WTC11 (cell line): ENCODE data around the gene IFNAR2. TPM values are rescaled to one million over a fixed set of nuclear protein-coding genes. Genes with fewer than 3 reads are reported as not detected.

Experiments
- ATAC-seq: fragments of 200-7000 bp; cut with Tn5 transposase; 2 replicates; pipeline ENCODE4 v1.10.0; 2021; ENCODE audit warnings: mild to moderate bottlenecking, moderate library complexity
- CTCF ChIA-PET: fragments of 300-600 bp; sonication (Branson Sonifier 250); formaldehyde crosslinking; loops from one replicate; lab custom pipeline; 2021; ENCODE audit warnings: antibody characterized with exemption; lab: Charles Lee
- POLR2A ChIA-PET: fragments of 350-600 bp; sonication (Branson Sonifier 250); formaldehyde crosslinking; loops from one replicate; lab custom pipeline; 2021; ENCODE audit warnings: antibody characterized with exemption; lab: Charles Lee
- DNase-seq: peaks from one replicate; pipeline ENCODE4 v3.0.0; 2021; ENCODE audit warnings: low spot score
- H3K27ac Mint-ChIP-seq: 2 replicates; pipeline ENCODE4 v1.8.0; 2021; ENCODE audit warnings: mixed read lengths
- H3K27me3 Mint-ChIP-seq: 2 replicates; pipeline ENCODE4 v1.8.0; 2021; ENCODE audit warnings: low read depth, mild to moderate bottlenecking, moderate library complexity, mixed read lengths
- H3K36me3 Mint-ChIP-seq: 2 replicates; pipeline ENCODE4 v1.8.0; 2021; ENCODE audit warnings: mixed read lengths
- H3K4me1 Mint-ChIP-seq: 2 replicates; pipeline ENCODE4 v1.8.0; 2022; ENCODE audit warnings: mixed read lengths
- H3K4me3 Mint-ChIP-seq: 2 replicates; pipeline ENCODE4 v1.8.0; 2021; ENCODE audit warnings: mild to moderate bottlenecking, moderate library complexity, mixed read lengths
- H3K9me3 Mint-ChIP-seq: 2 replicates; pipeline ENCODE4 v1.8.0; 2021; ENCODE audit warnings: mixed read lengths
- CBFB ChIP-seq: sonication (generic); formaldehyde crosslinking; IDR thresholded peaks from 2 replicates; pipeline ENCODE4 v1.8.1; 2022; ENCODE audit warnings: mild to moderate bottlenecking, low read depth, missing genetic modification reagents
- ESRRA ChIP-seq: sonication (generic); formaldehyde crosslinking; IDR thresholded peaks from 2 replicates; pipeline ENCODE4 v1.8.1; 2022; ENCODE audit warnings: mild to moderate bottlenecking, missing genetic modification reagents, borderline replicate concordance
- ETV6 ChIP-seq: sonication (generic); formaldehyde crosslinking; IDR thresholded peaks from 2 replicates; pipeline ENCODE4 v1.8.1; 2022; ENCODE audit warnings: mild to moderate bottlenecking, missing genetic modification reagents
- FOXK1 ChIP-seq: sonication (generic); formaldehyde crosslinking; IDR thresholded peaks from 2 replicates; pipeline ENCODE4 v1.8.0; 2022; ENCODE audit warnings: mild to moderate bottlenecking, moderate library complexity, missing genetic modification reagents
- FOXP1 ChIP-seq: sonication (generic); formaldehyde crosslinking; IDR thresholded peaks from 2 replicates; pipeline ENCODE4 v1.8.0; 2022; ENCODE audit warnings: missing genetic modification reagents, mild to moderate bottlenecking, moderate library complexity, borderline replicate concordance
- FOXP4 ChIP-seq: sonication (generic); formaldehyde crosslinking; IDR thresholded peaks from 2 replicates; pipeline ENCODE4 v1.8.0; 2022; ENCODE audit warnings: mild to moderate bottlenecking, missing genetic modification reagents
- GABPB1 ChIP-seq: sonication (generic); formaldehyde crosslinking; IDR thresholded peaks from 2 replicates; pipeline ENCODE4 v1.8.1; 2023; ENCODE audit warnings: mild to moderate bottlenecking, missing genetic modification reagents
- GRHL2 ChIP-seq: fragments of 250-450 bp; sonication (Bioruptor Pico); IDR thresholded peaks from 2 replicates; pipeline ENCODE4 v1.8.0; 2022; ENCODE audit warnings: mild to moderate bottlenecking, moderate library complexity; ENCODE audit not compliant: insufficient replicate concordance, severe bottlenecking
- IRF1 ChIP-seq: sonication (generic); formaldehyde crosslinking; IDR thresholded peaks from 2 replicates; pipeline ENCODE4 v1.8.0; 2023; ENCODE audit warnings: missing genetic modification reagents
- IRF2 ChIP-seq: sonication (generic); formaldehyde crosslinking; IDR thresholded peaks from 2 replicates; pipeline ENCODE4 v1.8.0; 2022; ENCODE audit warnings: low read depth, missing genetic modification reagents, borderline replicate concordance
- MAX ChIP-seq: sonication (generic); formaldehyde crosslinking; IDR thresholded peaks from 2 replicates; pipeline ENCODE4 v1.8.0; 2022; ENCODE audit warnings: mild to moderate bottlenecking, missing genetic modification reagents
- RELA ChIP-seq: sonication (generic); formaldehyde crosslinking; IDR thresholded peaks from 2 replicates; pipeline ENCODE4 v1.8.1; 2022; ENCODE audit warnings: missing genetic modification reagents, mild to moderate bottlenecking, borderline replicate concordance
- SP1 ChIP-seq: sonication (generic); formaldehyde crosslinking; conservative IDR thresholded peaks from 2 replicates; pipeline ENCODE4 v1.8.1; 2022; ENCODE audit warnings: missing genetic modification reagents
- TEAD4 ChIP-seq: sonication (generic); formaldehyde crosslinking; IDR thresholded peaks from 2 replicates; pipeline ENCODE4 v1.8.0; 2022; ENCODE audit warnings: mild to moderate bottlenecking, missing genetic modification reagents
- ZNF219 ChIP-seq: sonication (generic); formaldehyde crosslinking; IDR thresholded peaks from 2 replicates; pipeline ENCODE4 v1.8.0; 2023; ENCODE audit warnings: missing genetic modification reagents, mild to moderate bottlenecking, borderline replicate concordance
- ZNF423 ChIP-seq: fragments of 250-450 bp; sonication (Bioruptor Pico); IDR thresholded peaks from 2 replicates; pipeline ENCODE4 v2.1.2; 2022; ENCODE audit warnings: mild to moderate bottlenecking, moderate library complexity
- ZNF512 ChIP-seq: sonication (generic); formaldehyde crosslinking; IDR thresholded peaks from 2 replicates; pipeline ENCODE4 v1.8.1; 2022; ENCODE audit warnings: missing genetic modification reagents, borderline replicate concordance
- ZNF532 ChIP-seq: fragments of 250-450 bp; sonication (Bioruptor Pico); IDR thresholded peaks from 2 replicates; pipeline ENCODE4 v1.9.0; 2021; ENCODE audit warnings: mild to moderate bottlenecking, borderline replicate concordance
- total RNA-seq: library from RNA; stranded (reverse); gene quantifications from 3 replicates; pipeline ENCODE4 v1.2.3, GENCODE V29; 2021

The IFNAR2 gene
- total RNA-seq, 1 experiment from 2014 or later = 13.3 TPM

GRCh38 chr21:33265664-33266049, 35.9 kb downstream of the IFNAR2 start:
- TF ChIP-seq TEAD4 (CRISPR knock-in tag) = no peak
- Mint-ChIP-seq H3K36me3 (0 out of 2 replicates have a peak, but pooled peaks cover 4% of the 10 kb centered on the region), H3K27ac (peak overlapping the region; percentile 15; the same call in 1 of the 2 replicates), H3K27me3 (no peaks in the 10 kb centered on the region; the same call in 1 of the 2 replicates), H3K4me1 (peaks cover 31% of the 10 kb centered on the region), H3K9me3 (no peaks in the 10 kb centered on the region), H3K4me3 (peak overlapping the region; percentile 71)
- ChIA-PET CTCF (interaction anchor here (1.0 to 2.9 kb wide), 8 partner anchors 35 to 188 kb away, joined by 3 to 21 read pairs (median 6); partner anchors contain the start of genes IFNAR1 and IFNAR2), POLR2A (interaction anchor here (0.8 to 2.2 kb wide), 4 partner anchors 59 to 179 kb away, joined by 3 to 10 read pairs (median 6); partner anchors contain the start of gene IFNAR1)
- no peak for DNase-seq
- ATAC-seq = peak; percentile 53

- POLR2A ChIA-PET = interaction anchor here (0.8 to 2.2 kb wide), 3 partner anchors 59 to 179 kb away, joined by 3 to 10 read pairs (median 8); partner anchors contain the start of gene IFNAR1
Observed at GRCh38 chr21:33266050-33266788, 36.5 kb downstream of the IFNAR2 start, which contains the start of gene IL10RB. TSS of gene IL10RB (plus strand) at chr21:33266367. CDS start at chr21:33266466, 99 bp downstream.

GRCh38 chr21:33266789-33267135, 37.0 kb downstream of the IFNAR2 start:
- H3K4me1 Mint-ChIP-seq = peaks cover 31% of the 10 kb centered on the region
- ATAC-seq = no peak; the same call in 1 of the 2 replicates
- ChIA-PET CTCF (interaction anchor here (0.8 to 2.9 kb wide), 8 partner anchors 37 to 322 kb away, joined by 3 to 21 read pairs (median 6); partner anchors contain the start of genes DONSON, IFNAR1 and IFNAR2), POLR2A (interaction anchor here (2.0 to 2.2 kb wide), 2 partner anchors 58 to 94 kb away, joined by 8 to 10 read pairs; partner anchors contain the start of gene IFNAR1)
- DNase-seq = no peak
- 0 out of 2 replicates have a peak, but pooled peaks cover 4% of the 10 kb centered on the region for H3K36me3 Mint-ChIP-seq
- no peaks in the 10 kb centered on the region; the same call in 1 of the 2 replicates for H3K27me3 Mint-ChIP-seq
- peak overlapping the region; percentile 78 for H3K4me3 Mint-ChIP-seq
- H3K27ac Mint-ChIP-seq = no peak overlapping the region
- no peaks in the 10 kb centered on the region for H3K9me3 Mint-ChIP-seq
- TF ChIP-seq TEAD4 (CRISPR knock-in tag) = no peak
- TF ChIP-seq ETV6 (CRISPR knock-in tag) = no peak
- no peak for TF ChIP-seq ZNF532
- no peak for TF ChIP-seq ESRRA (CRISPR knock-in tag)
- TF ChIP-seq IRF1 (CRISPR knock-in tag) = no peak
- TF ChIP-seq FOXK1 = no peak

More at GRCh38 chr21:33266050-33266788, 36.5 kb downstream of the IFNAR2 start, which contains the start of gene IL10RB:
- TF ChIP-seq RELA (CRISPR knock-in tag) = 0 out of 2 replicates have a peak, but pooled peaks have one; percentile 32
- TF ChIP-seq ZNF423 (CRISPR knock-in tag) = peak; percentile 30; the same call in 1 of the 2 replicates
- TF ChIP-seq FOXP4 (CRISPR knock-in tag) = 0 out of 2 replicates have a peak, but pooled peaks have one; percentile 17
- peak; percentile 32; the same call in 1 of the 2 replicates for TF ChIP-seq FOXP1 (CRISPR knock-in tag)
- TF ChIP-seq GABPB1 (CRISPR knock-in tag) = peak; percentile 64
- TF ChIP-seq CBFB (CRISPR knock-in tag) = no peak
- TF ChIP-seq IRF2 (CRISPR knock-in tag) = no peak
- TF ChIP-seq GRHL2 (CRISPR knock-in tag) = no peak
- TF ChIP-seq SP1 (CRISPR knock-in tag) = peak; percentile 79
- TF ChIP-seq MAX = peak; percentile 37; the same call in 1 of the 2 replicates
- no peak for TF ChIP-seq ZNF512 (CRISPR knock-in tag)
- TF ChIP-seq ZNF219 (CRISPR knock-in tag) = no peak
- H3K36me3 Mint-ChIP-seq = 0 out of 2 replicates have a peak, but pooled peaks cover 4% of the 10 kb centered on the region
- CTCF ChIA-PET = interaction anchor here (0.8 to 2.9 kb wide), 9 partner anchors 36 to 322 kb away, joined by 3 to 21 read pairs (median 5); partner anchors contain the start of genes DONSON, IFNAR1 and IFNAR2
- peak within 1 kb of the TSS; percentile 78 for H3K4me3 Mint-ChIP-seq
- H3K9me3 Mint-ChIP-seq = no peaks in the 10 kb centered on the region
- DNase-seq (peak; percentile 71), ATAC-seq (peak; percentile 82)
- peaks cover 31% of the 10 kb centered on the region for H3K4me1 Mint-ChIP-seq
- H3K27ac Mint-ChIP-seq = peak within 1 kb of the TSS; percentile 15; the same call in 1 of the 2 replicates
- no peaks in the 10 kb centered on the region; the same call in 1 of the 2 replicates for H3K27me3 Mint-ChIP-seq
